GM19438 (cell line): ENCODE results near the gene PALB2.
"Not testable (repeated sequence)": the region's sequence is repeated elsewhere in the genome, so short reads cannot be mapped to it uniquely, and the experiment has no call there.

Source experiments
- ATAC-seq: cut with Tn5 transposase; IDR thresholded peaks from one replicate; pipeline ENCODE4 v1.9.1; 2021; ENCODE audit warnings: low read depth; ENCODE audit not compliant: unreplicated experiment

PALB2 gene

DNA sequence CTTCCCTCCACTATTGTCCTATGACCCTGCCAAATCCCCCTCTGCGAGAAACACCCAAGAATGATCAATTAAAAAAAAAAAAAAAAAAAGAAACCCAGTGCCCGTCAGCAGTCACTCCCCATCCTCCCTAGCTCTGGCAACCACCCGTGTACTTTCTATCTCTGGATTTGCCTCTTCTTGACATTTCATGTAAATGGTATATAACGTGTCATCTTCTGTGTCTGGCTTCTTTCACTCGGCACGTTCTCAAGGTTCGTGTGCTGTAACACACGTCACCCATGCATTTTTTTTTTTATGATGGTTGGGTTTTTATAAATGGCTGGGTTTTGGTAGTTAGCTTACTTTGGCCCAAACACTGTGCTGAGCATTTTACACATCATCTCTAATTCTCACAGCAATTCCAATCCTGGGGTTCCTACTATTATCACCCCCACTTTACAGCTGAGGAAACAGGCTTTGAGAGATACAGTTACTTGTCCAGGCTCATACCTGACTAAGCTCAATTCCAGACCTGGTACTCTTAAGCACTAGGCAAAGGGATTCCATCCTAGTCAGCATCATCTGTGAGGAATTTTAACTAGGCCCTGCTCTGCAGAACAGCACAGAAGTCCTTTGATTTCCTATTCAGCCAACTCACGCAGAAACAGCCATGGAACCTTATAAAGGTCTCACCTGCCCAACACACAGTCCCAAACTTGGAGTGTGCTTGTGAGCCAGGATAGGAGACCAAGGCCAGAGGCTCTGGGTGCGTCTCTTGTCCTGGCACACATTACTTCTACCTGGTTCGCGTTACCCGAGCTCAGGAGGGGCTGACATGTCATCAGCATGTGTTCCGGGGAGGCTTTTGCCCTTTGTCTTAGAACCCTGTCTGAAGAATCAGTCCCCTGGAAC, 56.7 kb downstream of the PALB2 start:
- ATAC-seq = no peak

- not testable (repeated sequence) for ATAC-seq
Observed at GRCh38 chr16:23583271-23583670, 57.8 kb downstream of the PALB2 start.

DNA sequence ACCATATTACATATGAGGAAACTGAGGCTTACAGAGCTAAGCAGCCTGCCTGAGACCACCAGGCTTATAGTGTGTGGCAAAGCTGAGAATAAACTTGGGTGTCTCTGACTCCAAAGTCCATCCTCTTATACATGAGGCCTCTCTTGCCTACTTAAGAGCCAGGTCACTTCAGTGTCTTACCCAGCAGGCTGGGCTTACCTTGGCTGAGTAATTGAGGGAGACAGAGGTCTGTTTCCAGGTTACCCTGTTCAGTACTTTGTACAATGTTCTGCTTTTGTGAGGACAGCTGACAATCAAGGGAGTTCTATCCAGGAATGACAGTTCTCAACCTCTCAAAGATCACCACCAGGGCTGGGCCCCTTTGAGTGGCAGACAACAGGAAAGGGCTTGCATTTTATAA, 59.3 kb downstream of the PALB2 start:
- ATAC-seq = no peak

DNA sequence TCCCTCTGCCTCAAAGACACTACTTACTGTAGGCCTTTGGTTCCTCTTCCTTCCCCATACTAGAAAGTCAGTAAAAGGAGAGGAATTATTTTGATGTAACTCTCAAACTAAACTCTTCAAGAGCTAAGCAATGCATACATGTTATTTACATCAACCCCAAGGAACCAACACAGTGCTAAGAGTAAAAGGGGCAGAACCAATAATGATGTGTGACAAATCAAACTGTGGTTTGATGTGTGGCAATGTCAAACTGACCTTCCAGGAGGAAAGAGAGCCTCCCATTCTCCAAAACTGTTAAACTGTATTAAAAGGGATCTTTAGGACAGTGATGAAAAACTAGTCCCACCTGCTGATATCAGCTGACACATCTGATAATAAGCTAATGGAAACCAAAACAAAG, 60.7 kb downstream of the PALB2 start:
- ATAC-seq = no peak

DNA sequence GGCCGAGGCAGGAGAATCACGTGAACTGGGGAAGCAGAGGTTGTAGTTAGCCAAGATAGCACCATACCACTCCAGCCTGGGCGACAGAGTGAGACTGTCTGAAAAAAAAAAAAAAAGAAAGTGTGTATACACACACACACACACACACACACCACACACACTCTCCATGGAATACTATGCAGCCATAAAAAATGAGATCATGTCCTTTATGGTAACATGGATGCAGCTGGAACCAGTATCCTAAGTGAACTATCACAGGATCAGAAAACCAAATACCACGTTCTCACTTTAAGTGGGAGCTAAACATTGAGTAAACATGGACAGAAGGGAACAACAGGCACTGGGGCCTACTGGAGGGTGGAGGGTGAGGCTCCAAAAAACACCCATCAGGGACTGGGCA, 61.7 kb downstream of the PALB2 start:
- no peak for ATAC-seq

DNA sequence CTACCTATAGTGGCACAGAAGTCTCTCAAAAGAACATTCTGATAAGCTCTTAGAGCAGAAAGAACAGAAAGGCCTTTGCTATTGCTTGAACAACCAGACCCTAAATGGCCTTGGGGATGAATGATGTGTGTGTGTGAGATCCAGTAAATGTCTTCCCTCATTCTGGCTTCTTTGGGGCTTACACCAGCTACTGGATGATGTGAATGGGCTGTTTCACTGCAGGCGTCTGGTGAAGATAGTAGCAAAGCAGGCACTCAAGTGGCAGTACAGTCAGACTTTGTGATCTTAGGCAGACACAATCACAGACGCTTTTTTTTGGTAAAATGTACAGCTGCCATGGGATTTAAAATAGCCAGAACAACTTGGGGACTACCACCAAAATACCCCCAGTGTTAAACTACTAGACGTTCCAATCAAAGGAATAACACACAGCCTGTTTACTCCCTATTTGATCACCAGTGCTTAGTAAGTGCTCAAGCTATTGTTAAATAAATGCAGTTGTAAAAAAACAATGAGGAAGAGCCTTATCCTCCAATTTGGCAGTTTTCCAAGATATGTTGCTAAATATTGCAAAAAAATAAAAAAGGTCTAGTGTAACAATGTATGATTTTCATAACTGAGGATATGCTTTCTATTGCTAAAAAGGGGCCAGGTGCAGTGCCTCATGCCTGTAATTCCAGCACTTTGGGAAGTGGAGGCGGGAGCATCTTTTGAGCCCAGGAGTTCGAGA, 62.8 kb downstream of the PALB2 start:
- no peak for ATAC-seq

DNA sequence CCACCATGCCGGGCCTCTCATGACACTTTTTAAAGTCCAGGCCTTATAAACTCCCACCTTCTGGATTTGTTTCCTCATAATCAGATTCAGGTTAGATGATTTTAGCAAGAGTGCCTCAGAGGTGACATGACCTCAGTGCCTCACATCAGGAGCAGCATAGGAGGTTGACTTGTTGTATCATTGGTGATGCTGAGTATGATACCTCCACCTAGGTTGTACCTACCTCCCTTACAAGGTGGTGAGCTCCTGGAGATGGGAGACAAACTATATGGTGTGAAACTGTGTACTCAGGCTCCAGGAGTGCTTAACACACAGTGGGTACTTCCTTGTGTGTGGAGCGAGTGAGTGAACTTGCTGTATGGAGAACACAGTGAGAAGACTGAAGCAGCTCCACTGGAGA, 63.6 kb downstream of the PALB2 start:
- ATAC-seq = no peak

DNA sequence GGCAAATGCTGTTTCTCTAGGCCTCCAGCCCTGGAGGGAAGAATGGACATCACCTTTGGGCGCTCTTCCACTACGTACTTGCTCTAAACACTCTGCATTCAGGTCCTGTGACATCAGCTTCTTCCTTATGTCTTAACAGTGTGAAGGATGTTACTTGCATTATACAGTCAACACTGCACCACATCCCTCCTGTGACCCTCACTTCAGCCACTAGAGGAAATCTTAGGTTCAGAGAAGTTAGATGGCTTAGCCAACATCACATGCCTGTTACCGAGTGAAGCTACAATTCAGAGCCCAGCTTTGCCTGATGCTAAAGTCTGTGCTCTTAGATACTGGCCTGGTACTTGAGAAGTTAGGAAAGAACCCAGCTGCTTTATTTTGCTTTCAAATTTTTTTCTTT, 65.3 kb downstream of the PALB2 start:
- no peak for ATAC-seq

GRCh38 chr16:23573817-23574216, 67.3 kb downstream of the PALB2 start:
- no peak for ATAC-seq

DNA sequence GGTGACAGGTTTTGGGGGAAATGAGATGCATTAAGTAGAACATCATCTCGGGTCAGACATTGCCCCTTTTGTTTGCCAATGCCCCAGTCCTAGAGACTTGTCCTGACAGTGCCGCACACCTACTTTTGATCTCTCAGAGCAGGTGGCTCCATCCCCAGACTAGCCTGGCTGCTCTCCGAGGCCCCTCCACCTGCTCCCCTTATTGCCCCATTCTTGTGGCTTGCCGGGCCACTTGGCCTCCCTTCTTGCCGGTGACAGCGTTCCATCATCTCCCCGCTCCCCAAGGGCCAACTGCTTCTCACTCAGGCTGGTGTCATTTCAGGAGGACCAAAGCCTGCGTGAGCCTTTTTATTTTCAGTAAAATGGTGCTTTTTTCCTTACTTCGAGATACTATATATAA, 68.7 kb downstream of the PALB2 start:
- ATAC-seq = no peak

DNA sequence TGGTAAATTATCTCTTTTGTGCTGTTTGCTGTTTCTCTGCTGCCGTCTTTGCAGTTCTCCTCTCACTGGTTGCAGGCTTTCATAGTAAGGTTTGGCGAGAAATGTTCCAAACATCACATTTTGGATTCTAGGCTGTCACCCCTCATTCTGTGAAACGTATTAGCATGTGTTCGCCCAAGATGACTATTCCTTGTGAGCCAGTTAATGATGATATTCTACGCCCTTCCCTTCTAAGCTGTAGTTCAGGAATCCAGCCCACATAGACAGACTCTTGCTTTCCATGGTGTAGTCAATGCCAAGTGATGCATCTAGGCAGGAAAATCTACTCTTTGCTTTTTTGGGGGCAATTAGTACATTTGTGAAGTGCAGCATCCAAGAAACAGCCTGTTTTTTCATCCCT, 69.2 kb downstream of the PALB2 start:
- no peak for ATAC-seq

GRCh38 chr16:23570992-23571632, 70.0 kb downstream of the PALB2 start:
- ATAC-seq = no peak

DNA sequence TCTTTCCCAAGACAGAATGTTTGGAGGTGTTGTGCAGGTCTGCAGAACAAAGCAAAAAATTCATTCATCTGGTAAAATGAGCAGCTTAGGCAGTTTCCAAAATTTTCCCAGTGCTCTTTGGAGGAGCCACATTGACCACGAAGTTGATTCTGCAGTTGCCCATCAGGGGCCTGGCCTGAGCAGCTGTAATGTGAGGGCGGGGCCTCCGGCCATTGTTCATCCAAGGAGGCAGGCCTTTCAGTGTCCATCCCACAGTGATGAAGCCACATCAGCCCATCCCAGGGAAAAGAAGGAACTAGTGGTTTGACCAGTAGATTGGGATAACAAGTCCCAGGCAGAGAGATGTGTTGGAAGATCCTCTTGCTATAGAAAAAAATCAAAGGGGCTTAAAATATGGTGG, 73.5 kb downstream of the PALB2 start:
- ATAC-seq = no peak

DNA sequence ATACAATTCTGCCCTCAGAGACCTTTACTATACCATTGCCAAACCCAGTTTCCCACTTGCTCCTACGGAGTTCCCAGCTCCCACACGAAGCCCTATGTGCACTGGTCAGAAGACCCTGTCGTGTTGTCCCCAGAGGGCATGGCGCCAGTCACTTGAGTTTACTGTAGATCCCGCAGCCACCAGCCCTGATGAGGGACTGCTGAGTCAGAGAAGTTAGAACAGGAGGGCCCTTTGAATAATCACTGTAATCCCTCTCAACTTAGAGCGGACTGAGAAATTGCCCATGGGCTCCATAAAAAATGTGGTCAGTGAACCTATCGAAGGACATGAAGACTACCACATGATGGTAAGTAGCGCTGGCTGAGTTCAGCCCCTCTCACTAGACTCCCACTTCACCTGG, 74.4 kb downstream of the PALB2 start:
- no peak for ATAC-seq

- no peak for ATAC-seq
Observed at GRCh38 chr16:23564575-23565363, 76.3 kb downstream of the PALB2 start.

DNA sequence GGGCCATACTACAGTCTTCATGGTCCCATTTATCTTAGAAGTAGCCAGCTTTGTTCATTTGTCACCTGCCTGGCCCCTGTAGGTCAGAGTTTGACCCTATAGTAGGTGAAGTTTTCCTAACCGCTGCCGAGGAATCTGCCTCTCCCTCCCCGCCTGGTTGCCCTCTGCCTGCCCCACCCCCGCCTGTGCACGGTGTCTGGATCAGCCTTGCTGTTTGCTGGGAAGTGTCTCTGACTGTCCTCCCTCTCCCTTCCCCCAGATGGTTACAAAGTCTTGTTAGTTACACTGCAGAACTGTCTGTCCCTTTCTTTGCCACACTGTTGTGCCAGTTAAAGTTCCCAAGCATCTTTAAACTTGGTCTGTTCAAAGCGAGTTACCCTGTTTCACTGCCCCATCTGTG, 77.9 kb downstream of the PALB2 start:
- no peak for ATAC-seq

DNA sequence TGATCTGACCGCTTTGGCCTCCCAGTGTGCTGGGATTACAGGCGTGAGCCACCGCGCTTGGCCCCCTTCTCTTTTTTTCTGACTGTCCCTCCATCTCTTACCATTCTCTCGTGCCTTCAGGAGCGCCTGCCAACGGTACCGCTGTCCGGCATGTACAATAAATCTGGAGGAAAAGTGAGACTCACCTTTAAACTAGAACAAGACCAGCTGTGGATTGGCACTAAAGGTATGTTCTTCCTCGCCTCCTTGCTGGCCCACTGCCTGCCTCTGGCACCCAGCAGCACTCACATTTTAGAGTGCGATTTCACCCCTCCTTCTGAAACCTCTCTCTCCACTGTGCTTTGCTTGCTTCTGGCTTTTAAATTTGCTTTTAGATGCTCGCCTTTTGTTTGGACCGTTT, 78.6 kb downstream of the PALB2 start:
- no peak for ATAC-seq

DNA sequence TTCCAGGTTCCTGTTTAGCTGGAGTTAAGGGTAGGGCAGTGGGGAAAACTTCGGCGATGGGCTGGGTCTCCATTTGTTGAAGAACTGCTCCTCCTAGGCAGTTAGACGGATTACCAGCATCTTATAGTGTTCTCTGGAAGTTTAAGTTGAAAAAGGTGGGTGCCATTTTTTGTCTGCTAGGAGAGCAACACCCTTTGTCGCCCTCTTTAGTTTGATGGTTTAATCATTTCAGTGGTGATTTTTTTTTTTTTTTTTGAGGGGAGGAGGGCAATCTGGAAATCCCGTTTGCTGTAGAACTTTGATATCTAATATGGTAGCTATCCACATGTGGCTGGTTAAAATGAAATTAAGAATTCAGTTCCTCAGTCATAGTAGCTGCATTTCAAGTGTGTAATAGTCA, 79.5 kb downstream of the PALB2 start:
- ATAC-seq = no peak

- peak; percentile 4 for ATAC-seq
Observed at GRCh38 chr16:23557779-23558702, 83.1 kb downstream of the PALB2 start.
